Measurements from ENCODE around the gene TMPRSS6. TPM values are rescaled to one million over a fixed set of nuclear protein-coding genes. Genes with fewer than 3 reads are reported as not detected.

Gene TMPRSS6
- total RNA-seq, 1 experiment from 2014 or later, result not detected

DNA sequence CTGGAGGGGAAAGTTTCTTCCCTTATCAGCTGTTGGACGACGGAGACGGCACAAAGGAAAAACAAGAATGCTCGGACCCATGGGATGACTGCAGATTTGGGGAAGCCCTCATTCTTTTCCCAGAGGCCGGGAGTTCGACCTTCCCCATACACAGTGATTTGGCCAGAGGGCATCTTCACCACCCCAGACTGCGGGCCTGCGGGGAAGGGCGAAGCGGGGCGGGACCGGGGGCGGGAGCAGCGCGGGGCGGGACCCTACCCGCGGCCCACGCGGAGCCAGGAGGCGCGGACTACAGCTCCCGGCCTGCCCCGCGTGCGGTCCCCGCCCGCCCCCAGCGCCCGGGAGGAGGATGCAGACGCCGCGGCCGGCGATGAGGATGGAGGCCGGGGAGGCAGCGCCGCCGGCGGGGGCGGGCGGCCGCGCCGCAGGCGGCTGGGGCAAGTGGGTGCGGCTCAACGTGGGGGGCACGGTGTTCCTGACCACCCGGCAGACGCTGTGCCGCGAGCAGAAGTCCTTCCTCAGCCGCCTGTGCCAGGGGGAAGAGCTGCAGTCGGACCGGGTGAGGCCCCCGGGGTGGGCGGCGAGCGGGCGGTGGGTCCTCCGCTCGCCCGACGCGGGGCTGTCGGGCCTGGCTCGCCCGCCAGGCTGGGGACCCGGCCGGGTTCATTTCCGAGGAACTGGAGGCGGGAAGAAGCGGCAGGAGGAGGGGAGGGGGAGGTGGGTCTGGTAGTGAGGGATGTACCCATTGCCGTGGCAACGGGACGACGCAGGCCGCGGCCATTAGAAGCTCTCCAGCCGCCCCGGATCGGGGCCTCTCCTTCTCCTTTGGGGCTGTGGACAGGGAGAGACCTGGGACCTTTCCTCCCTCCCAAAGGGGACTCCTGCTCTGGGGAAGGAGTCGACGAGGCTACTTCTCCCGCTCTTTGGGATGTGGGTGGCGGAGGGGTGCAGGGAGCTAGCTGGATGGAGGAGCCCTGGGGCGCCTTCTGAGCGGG is 57.8 kb downstream of the TMPRSS6 start, which contains the start of gene KCTD17:
Gene KCTD17 (plus strand): TSS at position 352 of the 995 bp plus-strand sequence. CDS start 19 bp downstream, at position 371.
- intact Hi-C loops (cut with micrococcal nuclease; ENCODE audit: unreplicated experiment), result no loop called here
- TF ChIP-seq, protein P1, sequence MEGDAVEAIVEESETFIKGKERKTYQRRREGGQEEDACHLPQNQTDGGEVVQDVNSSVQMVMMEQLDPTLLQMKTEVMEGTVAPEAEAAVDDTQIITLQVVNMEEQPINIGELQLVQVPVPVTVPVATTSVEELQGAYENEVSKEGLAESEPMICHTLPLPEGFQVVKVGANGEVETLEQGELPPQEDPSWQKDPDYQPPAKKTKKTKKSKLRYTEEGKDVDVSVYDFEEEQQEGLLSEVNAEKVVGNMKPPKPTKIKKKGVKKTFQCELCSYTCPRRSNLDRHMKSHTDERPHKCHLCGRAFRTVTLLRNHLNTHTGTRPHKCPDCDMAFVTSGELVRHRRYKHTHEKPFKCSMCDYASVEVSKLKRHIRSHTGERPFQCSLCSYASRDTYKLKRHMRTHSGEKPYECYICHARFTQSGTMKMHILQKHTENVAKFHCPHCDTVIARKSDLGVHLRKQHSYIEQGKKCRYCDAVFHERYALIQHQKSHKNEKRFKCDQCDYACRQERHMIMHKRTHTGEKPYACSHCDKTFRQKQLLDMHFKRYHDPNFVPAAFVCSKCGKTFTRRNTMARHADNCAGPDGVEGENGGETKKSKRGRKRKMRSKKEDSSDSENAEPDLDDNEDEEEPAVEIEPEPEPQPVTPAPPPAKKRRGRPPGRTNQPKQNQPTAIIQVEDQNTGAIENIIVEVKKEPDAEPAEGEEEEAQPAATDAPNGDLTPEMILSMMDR (IDR thresholded peaks at IDR 0.05; ENCODE audit: unreplicated experiment), result no peak
- no TSS peak for BruUV-seq (replicated peaks)
- no peaks in the 10 kb centered on the region for H3K27me3 Mint-ChIP-seq (ENCODE audit: unreplicated experiment)
- peak within 1 kb of the TSS; percentile 63 for H3K4me3 Mint-ChIP-seq (ENCODE audit: low read depth, unreplicated experiment)
- CTCF ChIA-PET, result interaction anchor here (0.5 to 1.4 kb wide), 4 partner anchors 19 to 187 kb away, joined by 3 to 6 read pairs (median 4); no protein-coding TSS in a partner anchor
- peaks cover 6% of the 10 kb centered on the region for H3K36me3 Mint-ChIP-seq (ENCODE audit: insufficient read depth, unreplicated experiment)
- peak; percentile 79 for DNase-seq
- H3K9me3 Mint-ChIP-seq (ENCODE audit: low read depth, unreplicated experiment), result no peaks in the 10 kb centered on the region
- no peaks in the 10 kb centered on the region for H3K4me1 Mint-ChIP-seq (ENCODE audit: low read depth, unreplicated experiment)
- peak within 1 kb of the TSS; percentile 64 for H3K27ac Mint-ChIP-seq (ENCODE audit: unreplicated experiment)

- no peak for DNase-seq
- H3K4me1 Mint-ChIP-seq (ENCODE audit: low read depth, unreplicated experiment), result no peaks in the 10 kb centered on the region
- no TSS peak for BruUV-seq (replicated peaks)
- H3K9me3 Mint-ChIP-seq (ENCODE audit: low read depth, unreplicated experiment), result no peaks in the 10 kb centered on the region
- TF ChIP-seq, protein P1 (IDR thresholded peaks at IDR 0.05; ENCODE audit: unreplicated experiment), result no peak
- intact Hi-C loops (cut with micrococcal nuclease; ENCODE audit: unreplicated experiment), result no loop called here
- no peak overlapping the region for H3K27ac Mint-ChIP-seq (ENCODE audit: unreplicated experiment)
- peak overlapping the region; percentile 63 for H3K4me3 Mint-ChIP-seq (ENCODE audit: low read depth, unreplicated experiment)
- no peaks in the 10 kb centered on the region for H3K27me3 Mint-ChIP-seq (ENCODE audit: unreplicated experiment)
- CTCF ChIA-PET, result interaction anchor here (1.1 to 1.4 kb wide), 2 partner anchors 18 to 31 kb away, joined by 3 to 4 read pairs; no protein-coding TSS in a partner anchor
- H3K36me3 Mint-ChIP-seq (ENCODE audit: insufficient read depth, unreplicated experiment), result peaks cover 6% of the 10 kb centered on the region
Observed at GRCh38 chr22:37050913-37051312, 58.6 kb downstream of the TMPRSS6 start.

GRCh38 chr22:37049224-37049623 is 60.3 kb downstream of the TMPRSS6 start:
- CTCF ChIA-PET, result interaction anchor here (0.6 kb wide), 1 partner anchor 297 kb away, joined by 14 read pairs; no protein-coding TSS in a partner anchor
- TF ChIP-seq, protein P1 (IDR thresholded peaks at IDR 0.05; ENCODE audit: unreplicated experiment), result no peak
- intact Hi-C loops (cut with micrococcal nuclease; ENCODE audit: unreplicated experiment), result no loop called here
- no peak overlapping the region for H3K27ac Mint-ChIP-seq (ENCODE audit: unreplicated experiment)
- BruUV-seq (replicated peaks), result no TSS peak
- H3K4me1 Mint-ChIP-seq (ENCODE audit: low read depth, unreplicated experiment), result peaks cover 9% of the 10 kb centered on the region
- no peak for DNase-seq
- H3K4me3 Mint-ChIP-seq (ENCODE audit: low read depth, unreplicated experiment), result no peak overlapping the region
- H3K36me3 Mint-ChIP-seq (ENCODE audit: insufficient read depth, unreplicated experiment), result peaks cover 9% of the 10 kb centered on the region
- H3K9me3 Mint-ChIP-seq (ENCODE audit: low read depth, unreplicated experiment), result no peaks in the 10 kb centered on the region
- no peaks in the 10 kb centered on the region for H3K27me3 Mint-ChIP-seq (ENCODE audit: unreplicated experiment)

GRCh38 chr22:37048133-37048532 is 61.4 kb downstream of the TMPRSS6 start:
- Mint-ChIP-seq H3K4me3 (ENCODE audit: low read depth, unreplicated experiment) (no peak overlapping the region), H3K9me3 (ENCODE audit: low read depth, unreplicated experiment) (no peaks in the 10 kb centered on the region), H3K27me3 (ENCODE audit: unreplicated experiment) (no peaks in the 10 kb centered on the region), H3K36me3 (ENCODE audit: insufficient read depth, unreplicated experiment) (peaks cover 9% of the 10 kb centered on the region), H3K27ac (ENCODE audit: unreplicated experiment) (no peak overlapping the region), H3K4me1 (ENCODE audit: low read depth, unreplicated experiment) (peaks cover 19% of the 10 kb centered on the region)
- DNase-seq, result no peak
- TF ChIP-seq, protein P1 (IDR thresholded peaks at IDR 0.05; ENCODE audit: unreplicated experiment), result no peak
- intact Hi-C loops (cut with micrococcal nuclease; ENCODE audit: unreplicated experiment), result no loop called here
- CTCF ChIA-PET, result interaction anchor here (0.7 kb wide), 1 partner anchor 99 kb away, joined by 3 read pairs; no protein-coding TSS in a partner anchor
- no TSS peak for BruUV-seq (replicated peaks)

All from Calu3 (cell line).